NCI-H2196 (cell line): ENCODE measurements around the gene TMEM150A.
A peak's percentile ranks its signal among the peaks of the same experiment; 100 is the strongest.
"Not testable (repeated sequence)": the region's sequence is repeated elsewhere in the genome, so short reads cannot be mapped to it uniquely, and the experiment has no call there.

ENCODE experiments used
- DNase-seq: peaks from one replicate; lab custom pipeline; 2025; ENCODE audit not compliant: unreplicated experiment; lab: John Stamatoyannopoulos, UW

TMEM150A gene

DNA sequence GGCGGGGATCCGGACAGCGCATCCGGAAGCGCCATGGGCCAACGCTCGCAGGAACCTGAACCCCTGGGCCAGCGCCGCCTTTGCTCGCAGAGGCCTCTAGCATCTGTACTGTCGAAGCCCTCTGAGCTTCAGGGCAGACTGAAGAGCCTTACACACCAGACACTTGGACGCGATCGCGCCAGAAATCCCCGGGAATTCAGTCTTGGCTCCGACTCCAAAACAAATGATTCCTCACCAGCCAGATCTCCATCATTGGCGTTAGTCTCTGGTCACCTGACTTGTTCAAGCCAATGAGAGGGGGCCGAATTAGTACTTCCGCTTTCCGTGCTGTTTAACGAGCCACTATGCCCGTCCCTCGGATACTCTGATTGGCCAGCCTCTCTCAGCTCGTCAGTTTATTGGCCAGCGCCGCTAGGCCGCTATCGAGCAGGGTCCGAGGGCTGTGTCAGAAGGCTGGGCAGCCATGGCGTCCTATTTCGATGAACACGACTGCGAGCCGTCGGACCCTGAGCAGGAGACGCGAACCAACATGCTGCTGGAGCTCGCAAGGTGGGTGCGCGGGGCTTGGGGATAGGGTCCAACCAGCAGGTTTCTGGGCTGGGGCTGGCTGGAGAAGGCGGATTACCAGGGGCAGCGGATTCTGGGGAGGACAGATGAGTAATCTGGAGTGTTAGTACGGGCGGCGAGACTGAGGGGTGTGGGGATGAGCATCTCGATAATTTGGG is 7.0 kb downstream of the TMEM150A start, which contains the start of gene RNF181:
Gene RNF181, plus strand, starts transcription at position 445 of the 725 bp plus-strand sequence. Its CDS starts 19 bp downstream, at position 464.
- DNase-seq = peak; percentile 85

DNA sequence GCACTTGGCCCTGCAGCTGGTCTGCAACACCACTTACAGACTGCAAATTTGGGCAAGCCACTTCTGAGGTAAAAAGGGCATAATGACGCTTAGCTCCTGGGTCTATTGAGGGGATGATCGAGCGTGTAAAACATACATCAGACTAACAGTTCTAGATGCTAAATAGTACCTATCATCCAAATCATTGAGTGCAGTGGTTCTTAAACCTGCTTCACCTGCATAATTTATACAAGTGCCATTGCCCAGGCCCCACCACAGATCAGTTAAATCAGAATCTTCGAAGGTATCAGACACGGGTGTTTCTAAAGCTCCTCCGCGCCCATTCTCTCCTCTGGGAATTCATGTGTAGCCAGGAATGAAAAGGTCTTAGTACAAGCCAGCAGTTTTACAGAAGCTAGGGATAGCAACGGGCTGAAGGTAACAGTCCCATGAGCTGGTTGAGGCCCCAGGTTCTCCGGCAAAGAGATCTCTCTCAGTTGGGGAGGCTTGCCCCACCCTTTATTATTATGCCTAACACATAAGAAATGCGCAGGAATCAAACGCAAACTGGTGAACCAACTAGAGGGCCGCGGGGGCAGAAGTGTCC is 7.7 kb downstream of the TMEM150A start:
- no peak for DNase-seq

DNA sequence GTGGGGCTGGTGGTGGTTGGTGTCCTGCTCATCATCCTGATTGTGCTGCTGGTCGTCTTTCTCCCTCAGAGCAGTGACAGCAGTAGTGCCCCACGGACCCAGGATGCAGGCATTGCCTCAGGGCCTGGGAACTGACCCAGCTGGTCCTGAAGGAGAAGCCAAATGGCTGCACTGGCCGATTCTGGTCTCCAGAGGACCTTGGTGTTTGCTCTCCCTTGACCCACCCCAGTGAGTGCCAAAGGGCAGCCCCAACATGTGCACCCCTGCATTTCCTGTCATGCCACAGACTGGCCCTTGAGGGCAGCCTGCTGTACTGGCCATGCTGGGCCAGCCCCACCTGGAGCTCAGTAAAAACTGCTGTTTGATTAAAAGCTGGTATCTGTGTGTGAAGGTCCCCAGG is 9.5 kb downstream of the TMEM150A start:
- DNase-seq = no peak

DNA sequence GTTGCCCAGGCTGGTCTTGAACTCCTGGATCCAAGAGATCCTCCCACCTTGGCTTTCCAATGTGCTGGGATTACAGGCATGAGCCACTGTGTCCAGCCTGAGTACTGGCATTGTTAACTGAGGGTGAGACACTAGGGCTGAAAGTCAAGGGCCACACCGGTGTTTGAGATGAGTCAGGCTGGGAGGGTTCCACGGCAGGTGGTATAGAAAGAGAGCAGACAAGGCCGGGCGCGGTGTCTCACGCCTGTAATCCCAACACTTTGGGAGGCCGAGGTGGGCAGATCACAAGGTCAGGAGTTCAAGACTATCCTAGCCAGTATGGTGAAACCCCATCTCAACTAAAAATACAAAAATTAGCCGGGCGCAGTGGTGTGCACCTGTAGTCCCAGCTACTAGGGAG is 10.2 kb downstream of the TMEM150A start:
- DNase-seq = not testable (repeated sequence)

DNA sequence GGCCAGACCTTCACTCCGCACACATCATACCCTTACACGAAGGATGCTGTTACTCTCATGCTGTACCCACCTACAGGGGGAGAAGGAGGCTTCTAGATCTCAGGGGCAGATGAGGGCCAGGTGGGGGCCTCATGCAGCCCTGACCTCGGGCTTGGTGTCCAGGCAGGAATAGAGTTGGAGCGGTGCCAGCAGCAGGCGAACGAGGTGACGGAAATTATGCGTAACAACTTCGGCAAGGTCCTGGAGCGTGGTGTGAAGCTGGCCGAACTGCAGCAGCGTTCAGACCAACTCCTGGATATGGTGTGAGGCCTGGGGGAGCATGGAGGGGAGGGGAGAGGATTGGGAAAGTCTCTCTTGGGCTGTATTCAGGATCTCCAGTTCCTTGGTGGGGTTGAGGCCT is 10.9 kb downstream of the TMEM150A start:
- DNase-seq = no peak

DNA sequence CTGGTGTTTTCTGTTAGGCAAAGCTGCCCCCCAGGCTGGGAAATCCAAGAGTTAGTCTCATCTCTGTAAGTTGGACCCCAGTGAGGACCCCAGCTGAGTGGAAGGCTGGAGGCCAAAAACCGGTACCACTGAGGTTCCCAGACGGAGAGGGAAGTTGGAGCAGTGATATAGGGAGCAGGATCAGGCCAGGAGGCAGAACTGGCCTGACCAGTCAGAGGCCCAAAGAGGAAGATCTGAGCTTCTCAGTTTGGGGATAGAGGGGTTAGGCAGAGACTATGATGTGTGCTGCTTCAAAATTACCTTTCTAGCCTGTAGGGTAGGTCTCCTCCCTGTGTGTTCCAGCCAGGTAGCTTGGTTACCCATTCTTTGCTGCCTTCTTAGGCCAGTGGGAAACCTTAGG is 11.5 kb downstream of the TMEM150A start:
- DNase-seq = no peak

DNA sequence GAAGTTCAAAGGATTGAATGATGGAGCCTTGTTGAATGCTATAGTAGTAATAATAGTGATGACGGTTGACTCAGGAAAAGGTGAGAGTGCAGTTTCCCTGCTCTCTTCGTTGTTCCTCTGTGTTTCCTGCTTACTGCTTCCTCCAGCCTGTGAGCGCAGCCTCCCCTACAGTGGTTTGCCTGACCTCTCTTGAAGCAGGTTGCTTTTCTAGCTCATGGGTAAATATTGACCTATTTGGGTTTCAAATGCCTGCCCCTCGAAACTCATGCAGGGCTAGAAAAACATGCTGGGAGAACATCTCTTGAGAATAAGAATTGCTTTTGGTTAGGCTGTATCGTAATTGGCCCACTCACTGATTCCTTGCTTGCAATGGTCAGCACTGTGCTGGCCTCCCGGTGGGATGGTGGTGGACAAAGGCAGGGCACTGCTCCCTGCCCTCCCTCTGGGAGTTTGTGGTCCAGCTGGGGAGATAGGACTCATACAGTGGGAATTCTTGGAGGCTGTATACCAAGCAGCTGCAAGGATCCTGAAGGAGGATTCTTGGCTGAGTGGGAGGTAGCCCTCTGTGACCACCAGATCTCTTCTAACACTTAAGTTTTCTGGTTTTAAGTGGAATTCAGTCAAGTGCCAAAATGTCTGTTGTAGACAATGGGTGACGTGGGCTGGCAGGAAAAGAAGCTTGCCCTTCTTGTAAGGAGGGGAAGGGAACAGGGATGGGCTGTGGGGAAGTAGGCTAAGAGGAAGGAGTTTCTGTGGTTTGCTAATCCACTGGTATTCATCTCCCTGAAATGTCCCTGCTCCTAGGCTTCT is 12.3 kb downstream of the TMEM150A start:
- no peak for DNase-seq

DNA sequence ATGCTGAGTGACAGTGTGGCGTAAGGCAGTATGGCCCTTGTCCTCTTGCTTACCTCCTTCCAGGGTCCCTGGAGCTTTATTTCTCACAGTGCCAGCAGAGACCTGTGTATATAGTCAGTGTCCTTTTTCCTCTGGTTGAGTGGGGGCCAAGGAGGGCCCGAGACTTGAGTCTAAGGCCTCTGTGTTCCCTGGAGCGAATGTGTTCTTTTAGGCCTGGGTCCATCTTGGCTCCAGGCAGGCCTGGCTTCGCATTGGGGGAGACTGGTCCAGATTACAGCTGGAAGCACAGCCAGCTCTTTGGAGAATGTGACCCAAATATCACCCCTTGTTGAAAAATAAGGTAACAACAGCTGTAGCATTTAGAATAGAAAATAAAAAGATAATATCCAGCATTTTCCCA is 13.3 kb downstream of the TMEM150A start:
- no peak for DNase-seq

DNA sequence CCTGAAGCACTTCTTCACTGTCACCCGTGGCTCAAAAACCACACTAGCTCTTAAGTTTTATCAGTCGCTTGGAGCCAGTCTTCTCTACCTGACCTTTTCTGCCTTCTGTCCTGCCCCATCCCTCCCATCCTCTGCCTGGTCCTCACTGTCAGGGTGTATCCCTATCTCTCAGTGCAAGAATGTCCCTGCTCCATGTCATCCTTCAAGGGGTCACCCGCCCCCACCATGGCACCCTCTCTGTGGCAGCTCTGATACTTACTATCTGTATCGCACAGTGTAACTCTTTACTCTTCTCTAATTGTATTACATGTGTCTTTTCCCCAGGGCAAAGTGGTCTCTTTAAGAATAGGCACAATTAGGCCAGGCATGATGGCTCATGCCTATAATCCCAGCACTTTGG is 13.9 kb downstream of the TMEM150A start:
- DNase-seq = no peak

DNA sequence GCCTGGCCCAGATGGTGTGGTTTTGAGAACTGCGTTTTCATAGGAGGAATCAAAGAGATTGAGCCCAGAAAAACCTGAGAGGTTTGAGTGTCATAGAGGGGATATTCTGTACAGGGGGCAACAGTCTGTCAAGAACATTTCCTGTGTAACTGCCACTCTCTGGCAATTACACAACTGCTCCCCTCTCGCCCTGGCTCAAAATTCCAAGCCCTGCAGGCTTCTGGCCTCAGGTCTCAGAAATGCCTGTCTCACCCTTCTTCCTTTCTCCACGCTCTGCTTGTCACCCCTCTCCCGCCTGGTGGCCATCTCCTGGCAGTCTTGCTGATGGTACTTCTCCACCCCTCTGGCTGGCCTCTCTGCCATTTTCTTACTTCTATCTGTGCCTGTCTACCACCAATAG is 14.3 kb downstream of the TMEM150A start:
- DNase-seq = no peak

DNA sequence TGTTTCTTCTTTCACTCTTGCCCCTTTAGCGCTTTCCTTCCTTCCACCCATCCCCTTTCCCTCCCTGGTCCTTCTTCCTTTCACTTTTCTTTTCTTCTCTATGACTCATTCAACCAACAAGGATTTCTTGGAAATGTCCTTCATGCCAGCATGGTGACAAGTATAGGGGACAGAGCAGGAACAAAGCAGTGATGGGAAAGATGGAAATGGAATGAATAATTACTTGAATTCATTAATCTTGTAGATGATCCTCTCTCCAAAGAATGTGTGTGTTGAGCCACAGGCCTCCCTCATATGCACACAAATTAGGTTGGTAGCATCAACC is 16.8 kb downstream of the TMEM150A start:
- DNase-seq = no peak

DNA sequence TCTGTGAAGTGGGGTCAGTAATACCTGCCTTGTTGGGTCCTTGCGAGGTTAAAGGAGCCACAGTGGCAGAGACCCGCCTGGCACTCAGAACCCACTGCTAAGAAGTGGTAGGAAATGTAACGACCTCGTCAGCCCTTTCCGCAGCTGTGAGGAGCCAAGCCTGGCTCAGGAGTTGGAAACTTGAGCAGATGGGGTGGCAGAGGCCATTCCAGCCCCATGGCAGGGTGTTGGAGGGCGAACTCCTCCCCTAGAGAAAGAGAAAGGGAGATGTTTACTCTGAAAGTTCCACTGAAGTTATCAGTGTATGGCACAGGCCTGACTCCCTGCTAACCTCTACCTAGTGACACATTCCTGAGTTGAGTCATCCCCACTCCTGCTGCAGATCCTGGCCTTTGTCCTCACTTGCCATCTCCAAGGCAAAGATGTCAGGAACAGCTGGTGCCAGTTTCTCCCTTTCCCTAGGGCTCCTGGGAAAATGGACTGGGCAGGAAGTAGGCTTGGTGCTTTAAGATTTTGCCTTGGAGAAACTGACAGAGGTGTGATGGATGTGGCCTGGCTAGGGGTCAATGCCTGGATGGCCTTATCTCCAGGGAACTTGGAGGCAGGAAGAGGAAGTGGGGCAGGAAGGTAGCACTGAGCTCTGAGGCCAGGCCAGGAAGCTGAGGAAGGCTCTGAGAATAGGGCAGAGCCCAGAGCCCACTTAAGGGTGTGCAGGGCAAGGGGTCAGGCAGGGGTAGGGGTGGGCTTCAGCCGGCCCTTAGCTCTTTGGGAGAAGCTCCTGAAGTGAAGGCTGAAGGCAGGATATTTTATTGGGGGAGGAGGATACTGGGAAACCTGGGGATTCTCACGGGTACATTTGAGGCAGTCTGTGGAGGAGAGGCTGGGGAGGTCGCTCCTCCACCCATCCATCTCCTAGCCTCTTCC is 17.4 kb downstream of the TMEM150A start:
- no peak for DNase-seq

DNA sequence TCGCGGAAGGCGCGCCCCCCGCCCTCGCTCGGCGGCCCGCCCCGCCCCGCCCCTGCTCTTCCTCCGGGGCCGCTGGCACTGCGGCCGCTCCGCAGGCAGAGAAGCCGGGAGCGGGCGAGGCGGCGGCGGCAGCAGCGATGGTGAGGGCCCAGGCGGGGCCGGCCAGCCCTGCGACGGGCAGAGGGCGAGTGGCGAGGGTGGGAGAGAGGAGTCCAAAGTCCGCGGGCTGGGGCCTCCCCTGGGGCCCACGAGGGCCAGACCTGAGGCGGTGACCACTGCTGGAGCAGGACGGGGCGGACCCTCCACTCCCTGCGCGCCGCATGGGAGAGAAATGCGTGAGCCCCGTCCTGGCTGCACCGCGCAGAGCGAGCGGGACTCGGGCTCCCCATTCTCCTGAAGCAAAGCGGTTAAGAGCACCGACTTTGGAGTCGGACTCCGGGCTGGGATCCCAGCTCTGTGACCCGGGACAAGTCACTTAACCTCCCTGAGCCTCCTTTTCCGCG is 18.1 kb downstream of the TMEM150A start, which contains the start of gene VAMP5:
Gene VAMP5, plus strand, starts transcription at position 78 of the 503 bp plus-strand sequence. Its CDS starts 60 bp downstream, at position 138.
- no peak for DNase-seq

DNA sequence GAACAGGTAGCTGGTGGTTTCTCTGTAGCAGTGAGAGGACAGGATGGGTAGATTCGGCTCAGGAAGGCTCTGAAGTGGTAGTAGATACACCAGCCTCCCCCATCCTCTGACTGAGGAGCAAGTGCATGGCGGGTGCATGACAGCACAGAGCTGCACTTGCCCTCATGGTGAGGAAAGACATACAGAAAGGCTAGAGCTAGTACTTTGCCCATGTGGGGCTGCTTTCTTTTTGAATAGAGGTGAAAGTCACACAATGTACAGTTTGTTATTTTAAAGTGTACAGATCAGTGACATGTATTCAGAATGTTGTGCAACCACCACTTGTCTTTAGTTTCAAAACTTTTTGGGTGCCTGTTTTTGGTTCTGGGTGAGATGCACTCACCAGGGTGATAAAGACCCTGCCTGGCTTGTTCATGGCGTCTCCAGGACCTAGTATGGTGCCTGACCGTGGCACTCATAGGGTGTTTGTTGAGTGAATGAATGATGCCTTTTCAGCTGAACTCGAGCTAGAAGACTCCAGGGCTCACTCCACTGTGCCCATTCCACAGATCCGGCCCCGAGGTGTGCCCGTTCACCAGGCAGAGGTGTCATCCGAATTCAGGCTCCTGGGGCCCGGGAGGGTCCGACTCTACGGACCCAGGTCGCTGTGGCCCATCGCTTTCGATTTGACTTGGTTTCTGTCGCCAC is 18.7 kb downstream of the TMEM150A start:
- no peak for DNase-seq

DNA sequence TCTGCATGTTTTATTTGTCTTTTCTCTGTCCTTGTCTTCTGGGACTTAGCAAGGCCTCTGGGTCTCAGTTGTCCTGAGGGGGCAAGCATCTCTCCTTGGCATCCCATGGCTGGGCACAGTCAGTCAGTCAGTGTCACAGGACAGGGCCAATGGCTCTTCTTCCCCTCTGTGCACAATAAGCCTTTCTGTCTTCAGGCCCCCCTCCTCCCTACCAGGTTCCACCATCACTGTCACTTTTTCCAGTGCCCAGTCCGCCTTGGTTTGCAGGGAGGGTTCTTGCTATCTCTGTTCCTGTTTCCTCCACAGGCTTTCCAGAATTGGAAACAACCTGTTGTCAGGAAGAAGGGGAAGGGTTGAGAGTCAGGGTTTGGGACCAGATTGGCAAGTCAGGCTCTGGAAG is 20.0 kb downstream of the TMEM150A start:
- DNase-seq = no peak

DNA sequence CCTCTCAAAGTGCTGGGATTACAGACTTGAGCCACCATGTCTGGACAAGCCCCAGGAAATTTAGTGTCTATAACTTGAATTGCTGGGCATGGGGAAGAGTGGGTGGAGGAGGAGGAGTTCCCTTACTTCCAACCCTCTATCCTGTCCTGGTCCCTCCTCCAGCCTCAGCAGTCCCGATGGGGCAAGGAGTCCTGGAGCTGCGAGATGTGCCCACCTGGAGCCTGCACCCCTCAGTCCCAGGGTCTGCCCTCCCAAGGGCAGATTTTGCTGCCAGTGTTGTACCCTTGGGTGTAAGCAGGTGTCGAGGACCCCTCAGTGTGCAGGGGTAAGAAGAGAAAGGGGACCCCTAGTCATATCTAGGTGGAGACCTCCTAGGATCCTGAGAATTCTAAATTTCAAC is 22.3 kb downstream of the TMEM150A start:
- DNase-seq = no peak

DNA sequence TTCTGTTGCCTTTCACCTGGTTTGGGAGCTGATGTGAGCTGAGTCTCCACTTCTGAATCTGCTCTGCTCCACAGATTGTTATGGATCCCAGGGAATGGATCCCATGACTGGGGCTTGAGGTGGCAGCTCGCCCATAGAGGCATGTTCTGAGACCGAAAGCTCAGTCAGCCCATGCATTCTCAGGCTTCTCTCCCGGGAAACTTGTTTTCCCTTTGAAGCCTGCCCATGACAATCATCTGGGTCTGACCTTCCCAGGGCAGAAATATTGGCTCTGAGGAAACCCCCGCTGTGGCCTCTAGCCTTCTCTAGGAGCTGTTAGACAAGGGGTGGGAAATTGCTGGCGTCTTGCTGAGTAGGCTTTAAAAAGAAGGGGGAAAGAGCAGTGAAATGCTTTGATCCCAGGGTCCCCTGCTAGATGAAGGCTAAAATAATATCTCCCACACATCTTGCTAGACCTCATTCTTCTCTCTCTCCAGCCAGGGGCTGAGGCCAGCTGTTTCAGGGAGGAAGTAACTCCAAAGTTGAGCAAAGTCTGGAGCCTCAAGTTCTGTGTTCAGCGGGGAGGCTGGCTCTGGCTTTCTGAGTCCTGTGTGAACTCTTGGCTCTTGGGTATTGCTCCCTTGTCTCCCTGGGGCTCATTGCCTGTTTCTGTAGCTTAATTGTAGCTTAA is 23.1 kb downstream of the TMEM150A start:
- no peak for DNase-seq

DNA sequence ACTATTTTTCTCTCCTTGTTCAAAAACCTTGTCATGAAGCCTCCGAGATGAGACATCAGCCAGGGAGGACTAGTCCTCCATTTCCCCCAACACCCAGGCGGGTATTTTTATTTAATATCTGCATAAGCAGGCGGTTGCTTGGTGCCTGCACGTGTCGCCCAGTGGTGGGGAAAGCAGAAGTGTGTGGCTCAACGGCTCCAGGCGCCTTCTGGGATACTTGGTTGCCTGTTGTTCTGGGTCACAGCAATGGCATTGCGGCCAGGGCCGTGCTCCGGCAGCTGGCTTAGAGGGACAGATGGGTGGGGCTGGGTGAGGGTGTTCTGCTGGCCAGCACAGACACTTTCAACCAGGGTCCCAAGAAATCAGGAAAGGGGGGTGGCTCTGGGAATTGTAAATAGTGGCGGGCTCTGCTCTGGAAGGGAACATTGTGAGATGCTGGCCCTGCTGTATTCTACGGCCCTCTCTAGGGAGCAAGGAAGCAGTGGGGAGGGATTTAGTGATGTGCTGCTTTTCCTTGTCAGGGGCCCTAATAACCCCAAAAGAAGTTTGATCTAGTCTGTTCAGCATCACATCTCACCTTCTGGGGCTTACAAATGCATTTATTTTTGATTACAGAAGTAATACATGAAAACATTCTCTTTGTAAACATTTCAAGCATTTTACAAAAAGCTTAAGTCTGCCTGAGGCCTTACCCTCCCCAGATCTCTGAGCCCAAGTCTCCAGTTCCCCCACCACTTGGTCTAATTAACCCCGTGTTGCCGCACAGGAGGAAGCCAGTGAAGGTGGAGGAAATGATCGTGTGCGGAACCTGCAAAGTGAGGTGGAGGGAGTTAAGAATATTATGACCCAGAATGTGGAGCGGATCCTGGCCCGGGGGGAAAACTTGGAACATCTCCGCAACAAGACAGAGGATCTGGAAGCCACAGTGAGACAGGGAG is 24.0 kb downstream of the TMEM150A start:
- DNase-seq = no peak
